Large intestine (tissue), 3 donors: ENCODE data around the gene LRRC8D. TPM values are rescaled to one million over a fixed set of nuclear protein-coding genes. Genes with fewer than 3 reads are reported as not detected.

Experiments used
- DNase-seq, 2 donors: peaks; one replicate each; pipeline versions ENCODE4 v3.0.0 to v3.0.0-alpha.2; 2013
- H3K27ac ChIP-seq: one replicate; pipeline ENCODE4 v1.5.1; 2013; ENCODE audit warnings: low read length
- H3K27me3 ChIP-seq: 2 replicates; pipeline ENCODE4 v1.6.1; 2013; ENCODE audit warnings: low read length; ENCODE audit not compliant: control insufficient read depth, insufficient read depth
- H3K36me3 ChIP-seq: 2 replicates; pipeline ENCODE4 v1.6.1; 2013; ENCODE audit warnings: low read length; ENCODE audit not compliant: control insufficient read depth, insufficient read depth
- H3K4me1 ChIP-seq: one replicate; pipeline ENCODE4 v1.6.1; 2013; ENCODE audit warnings: low read length; ENCODE audit not compliant: control insufficient read depth, insufficient read depth
- H3K4me3 ChIP-seq: one replicate; pipeline ENCODE4 v1.5.1; 2013; ENCODE audit warnings: low read length
- H3K9me3 ChIP-seq: one replicate; pipeline ENCODE4 v1.6.1; 2013; ENCODE audit warnings: mild to moderate bottlenecking, low read depth, low read length, moderate library complexity; ENCODE audit not compliant: control insufficient read depth
- whole genome bisulfite sequencing: methylation state at CpG from one replicate; pipeline ENCODE4 v1.1.5; 2013; ENCODE audit warnings: low lambda C conversion rate; ENCODE audit not compliant: insufficient coverage; 5-methylcytosine and 5-hydroxymethylcytosine counted together
- polyA plus RNA-seq: library from polyadenylated mRNA; unstranded; fragments of 120-200 nt; gene quantifications from one replicate; pipeline ENCODE4 v1.2.1, GENCODE V29; 2013

LRRC8D gene
- polyA plus RNA-seq, 1 donor, result 33.3 TPM

- Histone ChIP-seq H3K27me3 (no peaks in the 10 kb centered on the region), H3K27ac (no peak overlapping the region), H3K4me3 (no peak overlapping the region), H3K9me3 (no peaks in the 10 kb centered on the region), H3K4me1 (no peaks in the 10 kb centered on the region), H3K36me3 (no peaks in the 10 kb centered on the region)
- no peak for DNase-seq
- WGBS, result 100% methylated on average over 2 of the region's 2 CpGs
Measured at GRCh38 chr1:89816366-89816765, 4.5 kb upstream of the LRRC8D start.

GRCh38 chr1:89821322-89822108, 683 bp downstream of the LRRC8D start:
- Histone ChIP-seq H3K4me3 (peak overlapping the region; percentile 93), H3K36me3 (no peaks in the 10 kb centered on the region), H3K27ac (peak overlapping the region; percentile 98), H3K4me1 (peaks cover 15% of the 10 kb centered on the region), H3K27me3 (no peaks in the 10 kb centered on the region), H3K9me3 (no peaks in the 10 kb centered on the region)
- WGBS, result no CpG with 5 or more reads among the region's 73 CpGs
- peak; percentile 32 to 85 for DNase-seq

GRCh38 chr1:89822109-89822962, 1.5 kb downstream of the LRRC8D start:
- peak in 1 of 2 donors; percentile 12 for DNase-seq
- peak overlapping the region; percentile 93 for H3K4me3 ChIP-seq
- 67% methylated on average over 3 of the region's 17 CpGs for WGBS
- H3K27me3 ChIP-seq, result no peaks in the 10 kb centered on the region
- peak overlapping the region; percentile 98 for H3K27ac ChIP-seq
- H3K9me3 ChIP-seq, result no peaks in the 10 kb centered on the region
- H3K36me3 ChIP-seq, result no peaks in the 10 kb centered on the region
- peaks cover 15% of the 10 kb centered on the region for H3K4me1 ChIP-seq

GRCh38 chr1:89822999-89823628, 2.3 kb downstream of the LRRC8D start:
- DNase-seq, result peak; percentile 12 to 31
- no CpG with 5 or more reads among the region's 4 CpGs for WGBS
- no peaks in the 10 kb centered on the region for H3K27me3 ChIP-seq
- no peaks in the 10 kb centered on the region for H3K9me3 ChIP-seq
- H3K27ac ChIP-seq, result no peak overlapping the region
- H3K4me1 ChIP-seq, result peaks cover 15% of the 10 kb centered on the region
- no peak overlapping the region for H3K4me3 ChIP-seq
- no peaks in the 10 kb centered on the region for H3K36me3 ChIP-seq

GRCh38 chr1:89823679-89824292, 3.0 kb downstream of the LRRC8D start:
- no CpG with 5 or more reads among the region's 6 CpGs for WGBS
- peak overlapping the region; percentile 0 for H3K27ac ChIP-seq
- H3K4me3 ChIP-seq, result no peak overlapping the region

GRCh38 chr1:89826594-89826993, 5.8 kb downstream of the LRRC8D start:
- H3K36me3 ChIP-seq, result peaks cover 4% of the 10 kb centered on the region
- no peaks in the 10 kb centered on the region for H3K9me3 ChIP-seq
- WGBS, result 0% methylated on average over 1 of the region's 3 CpGs

More at GRCh38 chr1:89823679-89824292, 3.0 kb downstream of the LRRC8D start:
- Histone ChIP-seq H3K4me1 (peaks cover 15% of the 10 kb centered on the region), H3K36me3 (peaks cover 3% of the 10 kb centered on the region), H3K27me3 (no peaks in the 10 kb centered on the region), H3K9me3 (no peaks in the 10 kb centered on the region)
- peak in 1 of 2 donors; percentile 17 for DNase-seq

GRCh38 chr1:89827330-89827729, 6.5 kb downstream of the LRRC8D start:
- no peaks in the 10 kb centered on the region for H3K27me3 ChIP-seq
- no peak for DNase-seq
- WGBS, result 87% methylated on average over 3 of the region's 3 CpGs

More at GRCh38 chr1:89826594-89826993, 5.8 kb downstream of the LRRC8D start:
- peaks cover 15% of the 10 kb centered on the region for H3K4me1 ChIP-seq
- no peaks in the 10 kb centered on the region for H3K27me3 ChIP-seq
- H3K27ac ChIP-seq, result no peak overlapping the region
- no peak for DNase-seq
- H3K4me3 ChIP-seq, result no peak overlapping the region

GRCh38 chr1:89827902-89828301, 7.1 kb downstream of the LRRC8D start:
- Histone ChIP-seq H3K36me3 (peaks cover 4% of the 10 kb centered on the region), H3K27me3 (no peaks in the 10 kb centered on the region), H3K9me3 (no peaks in the 10 kb centered on the region), H3K4me1 (peaks cover 4% of the 10 kb centered on the region), H3K4me3 (no peak overlapping the region), H3K27ac (no peak overlapping the region)
- WGBS, result no CpG with 5 or more reads among the region's 1 CpG
- DNase-seq, result no peak

More at GRCh38 chr1:89827330-89827729, 6.5 kb downstream of the LRRC8D start:
- no peak overlapping the region for H3K4me3 ChIP-seq
- H3K4me1 ChIP-seq, result peaks cover 10% of the 10 kb centered on the region
- H3K27ac ChIP-seq, result no peak overlapping the region
- peaks cover 4% of the 10 kb centered on the region for H3K36me3 ChIP-seq
- H3K9me3 ChIP-seq, result no peaks in the 10 kb centered on the region

- no peaks in the 10 kb centered on the region for H3K9me3 ChIP-seq
- H3K27me3 ChIP-seq, result no peaks in the 10 kb centered on the region
- peaks cover under 1% of the 10 kb centered on the region for H3K4me1 ChIP-seq
- no peak overlapping the region for H3K4me3 ChIP-seq
- H3K36me3 ChIP-seq, result peaks cover 4% of the 10 kb centered on the region
- 100% methylated on average over 2 of the region's 4 CpGs for WGBS
- no peak for DNase-seq
- H3K27ac ChIP-seq, result no peak overlapping the region
Measured at GRCh38 chr1:89829186-89829585, 8.4 kb downstream of the LRRC8D start.
